SK-N-MC (cell line): ENCODE data around the gene CMTR1.

Experiments used
- EZH2 ChIP-seq: fragments of 200-600 bp; sonication (generic); IDR thresholded peaks from one replicate; pipeline ENCODE4 v1.6.1; 2017; ENCODE audit warnings: antibody characterized with exemption
- FOXP2 ChIP-seq: optimal IDR thresholded peaks from 2 replicates; pipeline ENCODE3; 2011; ENCODE audit warnings: mild to moderate bottlenecking, moderate library complexity; ENCODE audit not compliant: insufficient read depth; ENCODE audit errors: extremely low read length, control extremely low read depth
- POLR2AphosphoS5 ChIP-seq: IDR thresholded peaks from 2 replicates; pipeline ENCODE4 v1.6.1; 2012; ENCODE audit warnings: mild to moderate bottlenecking, low read depth, low read length, borderline replicate concordance

- TF ChIP-seq POLR2AphosphoS5 (no peak), EZH2 (no peak), FOXP2 (no peak)
Measured at GRCh38 chr6:37392821-37393220, 40.2 kb upstream of the CMTR1 start.
